RWPE1 (cell line): ENCODE data around the gene SDS.
A peak's percentile ranks its signal among the peaks of the same experiment; 100 is the strongest.

Experiments used
- CTCF ChIA-PET: fragments of 350-600 bp; sonication (Branson Sonifier 250); formaldehyde crosslinking; extraction: SDS; loops from one replicate; lab custom pipeline; 2021; lab: Yijun Ruan, JAX
- POLR2A ChIA-PET: fragments of 400-600 bp; formaldehyde crosslinking; extraction: SDS; loops from one replicate; lab custom pipeline; 2020; ENCODE audit warnings: antibody characterized with exemption; ENCODE audit not compliant: low non-redundant PET; lab: Yijun Ruan, JAX
- DNase-seq: peaks from one replicate; pipeline ENCODE4 v3.0.0; 2012; ENCODE audit warnings: low spot score
- H3K27ac ChIP-seq: fragments of 450-650 bp; 2 replicates; pipeline ENCODE4 v1.5.1; 2017
- CTCF ChIP-seq: fragments of 450-650 bp; conservative IDR thresholded peaks from 2 replicates; pipeline ENCODE4 v1.5.1; 2017; ENCODE audit warnings: low read depth, mild to moderate bottlenecking

Gene SDS

GRCh38 chr12:113403435-113404415, at the start of gene SDS:
Gene SDS, minus strand, starts transcription at chr12:113403887. Its CDS starts 4,179 bp downstream, at chr12:113399708.
- no peak for DNase-seq
- no peak for TF ChIP-seq CTCF
- H3K27ac ChIP-seq = 0 out of 2 replicates have a peak within 1 kb of the TSS, but pooled peaks have one; percentile 12
- CTCF ChIA-PET = no interaction called here
- POLR2A ChIA-PET = no interaction called here

GRCh38 chr12:113453330-113453729, 49.6 kb upstream of the SDS start:
- no peak overlapping the region for H3K27ac ChIP-seq
- no peak for TF ChIP-seq CTCF
- CTCF ChIA-PET = interaction anchor here (0.6 to 1.4 kb wide), 3 partner anchors 9 to 488 kb away, joined by 3 to 5 read pairs (median 4); no protein-coding TSS in a partner anchor
- DNase-seq = no peak
- POLR2A ChIA-PET = interaction anchor here (0.6 kb wide), 1 partner anchor 287 kb away, joined by 5 read pairs; no protein-coding TSS in a partner anchor

GRCh38 chr12:113452458-113452857, 48.8 kb upstream of the SDS start:
- no peak for DNase-seq
- POLR2A ChIA-PET = no interaction called here
- TF ChIP-seq CTCF = no peak
- CTCF ChIA-PET = interaction anchor here (0.6 to 0.7 kb wide), 2 partner anchors 70 to 360 kb away, joined by 3 to 8 read pairs; no protein-coding TSS in a partner anchor
- no peak overlapping the region for H3K27ac ChIP-seq

- H3K27ac ChIP-seq = no peak overlapping the region
- POLR2A ChIA-PET = no interaction called here
- no peak for TF ChIP-seq CTCF
- CTCF ChIA-PET = interaction anchor here (0.6 kb wide), 1 partner anchor 10 kb away, joined by 3 read pairs; no protein-coding TSS in a partner anchor
- no peak for DNase-seq
Measured at GRCh38 chr12:113449839-113450238, 46.2 kb upstream of the SDS start.

- H3K27ac ChIP-seq = no peak overlapping the region
- no peak for TF ChIP-seq CTCF
- CTCF ChIA-PET = interaction anchor here (0.6 kb wide), 1 partner anchor 11 kb away, joined by 3 read pairs; no protein-coding TSS in a partner anchor
- POLR2A ChIA-PET = no interaction called here
- no peak for DNase-seq
Measured at GRCh38 chr12:113449299-113449698, 45.6 kb upstream of the SDS start.

- TF ChIP-seq CTCF = no peak
- no peak for DNase-seq
- POLR2A ChIA-PET = no interaction called here
- CTCF ChIA-PET = no interaction called here
- no peak overlapping the region for H3K27ac ChIP-seq
Measured at GRCh38 chr12:113448873-113449272, 45.2 kb upstream of the SDS start.
